Thymus (tissue), 11 donors: ENCODE results near the gene CAVIN4. TPM values are rescaled to one million over a fixed set of nuclear protein-coding genes. Genes with fewer than 3 reads are reported as not detected.

Experiments used
- DNase-seq, 9 donors: peaks; one replicate each; pipeline ENCODE4 v3.0.0-alpha.2; 2013; ENCODE audit warnings: low spot score in 9 of 9, low read depth in 6 of 9, missing footprints in 1 of 9
- H3K27ac ChIP-seq, 2 donors: one replicate each; pipeline ENCODE4 v1.5.1; 2013; ENCODE audit warnings: control low read depth in 1 of 2, low read depth in 1 of 2, low read length in 1 of 2, mild to moderate bottlenecking in 1 of 2, moderate library complexity in 1 of 2
- H3K27me3 ChIP-seq, 2 donors: one replicate each; pipeline ENCODE4 v1.5.1; 2013; ENCODE audit warnings: low read length in 1 of 2; ENCODE audit not compliant: control insufficient read depth in 2 of 2, insufficient read depth in 1 of 2
- H3K36me3 ChIP-seq, 2 donors: one replicate each; pipeline ENCODE4 v1.5.1; 2013; ENCODE audit warnings: low read length in 1 of 2, mild to moderate bottlenecking in 1 of 2, moderate library complexity in 1 of 2; ENCODE audit not compliant: control insufficient read depth in 2 of 2, insufficient read depth in 2 of 2
- H3K4me1 ChIP-seq, 2 donors: one replicate each; pipeline ENCODE4 v1.5.1; 2013; ENCODE audit warnings: low read length in 2 of 2; ENCODE audit not compliant: control insufficient read depth in 2 of 2, insufficient read depth in 2 of 2
- H3K4me3 ChIP-seq, 2 donors: one replicate each; pipeline ENCODE4 v1.5.1; 2013; ENCODE audit warnings: low read length in 2 of 2, control low read depth in 1 of 2, mild to moderate bottlenecking in 1 of 2
- H3K9me3 ChIP-seq, 2 donors: one replicate each; pipeline ENCODE4 v1.5.1; 2013; ENCODE audit warnings: low read length in 1 of 2, mild to moderate bottlenecking in 1 of 2; ENCODE audit not compliant: control insufficient read depth in 2 of 2, insufficient read depth in 1 of 2
- WGBS: extraction: QIAGEN DNeasy Blood & Tissue Kit; methylation state at CpG from one replicate; pipeline ENCODE4 v1.1.7; 2013; 5-methylcytosine and 5-hydroxymethylcytosine counted together
- polyA plus RNA-seq: library from polyadenylated mRNA; stranded (reverse); fragments of 200-250 nt; gene quantifications from one replicate; pipeline ENCODE4 v1.2.3, GENCODE V29; 2013
- total RNA-seq: library from RNA; stranded (reverse); fragments of 120-200 nt; gene quantifications from one replicate; pipeline ENCODE4 v1.2.4, GENCODE V29; 2013
- donor health status: healthy.

CAVIN4 gene
- total and polyA plus RNA-seq, 2 donors = 0.23 to 0.38 TPM

- DNase-seq = peak; percentile 53 to 87 (median 60)
- 2% methylated on average over 41 of the region's 41 CpGs for whole genome bisulfite sequencing
- Histone ChIP-seq H3K36me3 (no peaks in the 10 kb centered on the region), H3K4me1 (peaks cover 8 to 13% of the 10 kb centered on the region in 2 donors), H3K27ac (no peak overlapping the region), H3K4me3 (peak overlapping the region; percentile 50 to 52), H3K27me3 (peaks cover 0 to 14% of the 10 kb centered on the region in 2 donors), H3K9me3 (no peaks in the 10 kb centered on the region)
Observed at GRCh38 chr9:100598641-100599145, 20.8 kb downstream of the CAVIN4 start.

- Histone ChIP-seq H3K4me3 (no peak overlapping the region), H3K27me3 (peaks cover 0 to 14% of the 10 kb centered on the region in 2 donors), H3K4me1 (peaks cover 8 to 13% of the 10 kb centered on the region in 2 donors), H3K36me3 (no peaks in the 10 kb centered on the region), H3K27ac (no peak overlapping the region), H3K9me3 (no peaks in the 10 kb centered on the region)
- WGBS = 96% methylated on average over 7 of the region's 7 CpGs
- DNase-seq = no peak
Observed at GRCh38 chr9:100600521-100601079, 22.7 kb downstream of the CAVIN4 start.

- Histone ChIP-seq H3K27ac (no peak overlapping the region), H3K36me3 (no peaks in the 10 kb centered on the region)
- DNase-seq = peak in 7 of 9 donors; percentile 26 to 75 (median 42)
Observed at GRCh38 chr9:100601216-100601615, 23.3 kb downstream of the CAVIN4 start.

GRCh38 chr9:100602342-100602801 is 24.5 kb downstream of the CAVIN4 start:
- Histone ChIP-seq H3K4me1 (peaks cover 8 to 13% of the 10 kb centered on the region in 2 donors), H3K9me3 (no peaks in the 10 kb centered on the region), H3K27me3 (peaks cover 0 to 7% of the 10 kb centered on the region in 2 donors), H3K4me3 (no peak overlapping the region), H3K27ac (no peak overlapping the region), H3K36me3 (no peaks in the 10 kb centered on the region)
- DNase-seq = peak in 1 of 9 donors; percentile 29
- WGBS = 50% methylated on average over 2 of the region's 2 CpGs

More at GRCh38 chr9:100601216-100601615, 23.3 kb downstream of the CAVIN4 start:
- H3K9me3 ChIP-seq = no peaks in the 10 kb centered on the region
- H3K27me3 ChIP-seq = peaks cover 0 to 14% of the 10 kb centered on the region in 2 donors
- H3K4me3 ChIP-seq = no peak overlapping the region
- H3K4me1 ChIP-seq = peaks cover 8 to 13% of the 10 kb centered on the region in 2 donors

GRCh38 chr9:100605405-100605804 is 27.5 kb downstream of the CAVIN4 start:
- H3K36me3 ChIP-seq = no peaks in the 10 kb centered on the region
- H3K27ac ChIP-seq = no peak overlapping the region
- no peaks in the 10 kb centered on the region for H3K27me3 ChIP-seq
- no peaks in the 10 kb centered on the region for H3K4me1 ChIP-seq
- 94% methylated on average over 1 of the region's 1 CpG for WGBS
- H3K4me3 ChIP-seq = no peak overlapping the region
- no peaks in the 10 kb centered on the region for H3K9me3 ChIP-seq
- no peak for DNase-seq

GRCh38 chr9:100619194-100619593 is 41.3 kb downstream of the CAVIN4 start:
- Histone ChIP-seq H3K36me3 (no peaks in the 10 kb centered on the region), H3K4me1 (no peaks in the 10 kb centered on the region), H3K27ac (no peak overlapping the region), H3K27me3 (no peaks in the 10 kb centered on the region), H3K9me3 (no peaks in the 10 kb centered on the region), H3K4me3 (no peak overlapping the region)
- DNase-seq = no peak
- WGBS = 78% methylated on average over 5 of the region's 5 CpGs

- Histone ChIP-seq H3K4me3 (no peak overlapping the region), H3K4me1 (no peaks in the 10 kb centered on the region), H3K27me3 (no peaks in the 10 kb centered on the region), H3K9me3 (no peaks in the 10 kb centered on the region), H3K36me3 (no peaks in the 10 kb centered on the region), H3K27ac (no peak overlapping the region)
- DNase-seq = no peak
- WGBS = 78% methylated on average over 5 of the region's 5 CpGs
Observed at GRCh38 chr9:100619665-100620064, 41.8 kb downstream of the CAVIN4 start.

GRCh38 chr9:100623969-100624368 is 46.1 kb downstream of the CAVIN4 start:
- no peaks in the 10 kb centered on the region for H3K27me3 ChIP-seq
- no peaks in the 10 kb centered on the region for H3K4me1 ChIP-seq
- no peak overlapping the region for H3K27ac ChIP-seq
- WGBS = 94% methylated on average over 1 of the region's 1 CpG
- DNase-seq = no peak
- no peaks in the 10 kb centered on the region for H3K36me3 ChIP-seq
- H3K4me3 ChIP-seq = no peak overlapping the region
- no peaks in the 10 kb centered on the region for H3K9me3 ChIP-seq

- H3K4me3 ChIP-seq = no peak overlapping the region
- H3K9me3 ChIP-seq = no peaks in the 10 kb centered on the region
- no peak for DNase-seq
- no peaks in the 10 kb centered on the region for H3K27me3 ChIP-seq
- no peaks in the 10 kb centered on the region for H3K4me1 ChIP-seq
- no peaks in the 10 kb centered on the region for H3K36me3 ChIP-seq
- WGBS = 98% methylated on average over 1 of the region's 1 CpG
- no peak overlapping the region for H3K27ac ChIP-seq
Observed at GRCh38 chr9:100626949-100627348, 49.1 kb downstream of the CAVIN4 start.
